Hypothalamus (tissue), 51 donors: ENCODE results near the gene CCDC51.
A peak's percentile ranks its signal among the peaks of the same experiment; 100 is the strongest.
"Not testable (repeated sequence)": the region's sequence is repeated elsewhere in the genome, so short reads cannot be mapped to it uniquely, and the experiment has no call there.

Source experiments
- DNase-seq, 51 donors: peaks; one replicate each; lab custom pipeline; 2025; lab: John Stamatoyannopoulos, UW

Gene CCDC51

DNA sequence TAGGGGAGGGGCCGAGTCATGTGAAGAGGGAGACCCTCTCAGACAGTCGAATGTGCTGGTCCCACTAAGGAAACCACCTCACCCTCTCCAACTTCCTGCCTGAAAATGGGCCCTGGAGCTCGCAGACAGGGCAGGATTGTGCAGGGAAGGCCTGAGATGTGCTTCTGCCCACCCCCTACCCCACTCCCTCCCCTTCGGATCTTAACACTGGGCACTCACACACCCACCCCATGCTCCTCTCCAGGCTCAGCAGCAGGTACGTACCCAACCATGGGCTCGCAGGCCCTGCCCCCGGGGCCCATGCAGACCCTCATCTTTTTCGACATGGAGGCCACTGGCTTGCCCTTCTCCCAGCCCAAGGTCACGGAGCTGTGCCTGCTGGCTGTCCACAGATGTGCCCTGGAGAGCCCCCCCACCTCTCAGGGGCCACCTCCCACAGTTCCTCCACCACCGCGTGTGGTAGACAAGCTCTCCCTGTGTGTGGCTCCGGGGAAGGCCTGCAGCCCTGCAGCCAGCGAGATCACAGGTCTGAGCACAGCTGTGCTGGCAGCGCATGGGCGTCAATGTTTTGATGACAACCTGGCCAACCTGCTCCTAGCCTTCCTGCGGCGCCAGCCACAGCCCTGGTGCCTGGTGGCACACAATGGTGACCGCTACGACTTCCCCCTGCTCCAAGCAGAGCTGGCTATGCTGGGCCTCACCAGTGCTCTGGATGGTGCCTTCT, 26.6 kb upstream of the CCDC51 start:
- peak in 9 of 51 donors; percentile 12 to 62 (median 35) for DNase-seq

DNA sequence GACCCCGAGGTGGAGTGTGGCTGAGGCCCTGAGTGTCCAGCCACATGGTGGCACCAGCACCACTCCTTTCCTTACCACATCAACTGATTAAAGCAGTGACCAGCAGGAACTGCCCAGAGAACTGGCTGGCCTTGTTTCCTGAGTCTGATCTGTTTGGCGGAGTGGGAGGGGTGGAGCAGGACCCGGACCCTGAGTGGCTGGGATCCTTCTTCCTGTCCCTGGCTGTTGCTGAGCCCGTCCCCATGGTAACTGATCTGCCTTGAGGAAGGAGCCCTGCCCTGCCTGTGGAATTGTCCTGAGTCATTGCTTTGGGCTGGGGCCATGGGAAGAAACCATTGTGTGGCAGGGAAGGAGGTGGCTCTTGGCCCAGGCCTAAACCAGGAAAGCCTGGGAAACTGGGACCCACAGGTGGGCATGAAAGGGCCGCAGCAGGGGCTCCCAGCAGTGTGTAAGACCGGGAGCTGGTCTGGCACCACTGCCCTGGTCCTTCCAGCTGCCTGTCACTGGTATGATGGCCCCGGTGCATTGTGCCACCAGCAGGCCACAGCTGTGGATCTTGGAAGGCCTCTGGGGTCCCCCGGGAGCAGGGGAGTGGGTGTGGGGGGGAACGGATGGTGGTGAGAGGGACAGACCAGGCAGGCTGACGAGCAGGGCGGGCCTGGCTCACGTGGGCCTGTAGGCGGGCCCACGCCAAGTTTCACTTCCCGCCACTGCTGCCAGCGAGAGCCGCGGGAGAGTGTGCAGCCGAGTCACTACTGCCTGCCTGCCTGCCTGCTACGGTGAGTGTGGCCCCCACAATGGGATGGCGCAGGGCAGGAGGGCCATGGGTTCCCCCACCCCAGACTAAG, 25.8 kb upstream of the CCDC51 start:
- DNase-seq: peak; percentile 75 to 99 (median 96)

DNA sequence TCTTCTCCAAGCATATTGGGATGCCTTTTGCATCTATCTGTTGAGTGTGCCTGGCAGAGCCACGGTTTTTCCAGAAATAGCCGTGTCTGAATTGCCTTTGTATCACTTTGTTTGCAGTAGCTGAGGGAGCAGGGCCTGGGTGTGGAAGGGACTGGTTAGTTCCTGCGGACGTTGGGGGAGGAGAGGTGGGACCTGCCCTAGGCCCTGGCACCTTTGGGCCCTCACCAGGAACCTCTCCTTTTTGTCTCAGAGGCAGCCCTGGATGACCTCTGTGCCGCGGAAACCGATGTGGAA, 25.3 kb upstream of the CCDC51 start:
- DNase-seq: no peak

DNA sequence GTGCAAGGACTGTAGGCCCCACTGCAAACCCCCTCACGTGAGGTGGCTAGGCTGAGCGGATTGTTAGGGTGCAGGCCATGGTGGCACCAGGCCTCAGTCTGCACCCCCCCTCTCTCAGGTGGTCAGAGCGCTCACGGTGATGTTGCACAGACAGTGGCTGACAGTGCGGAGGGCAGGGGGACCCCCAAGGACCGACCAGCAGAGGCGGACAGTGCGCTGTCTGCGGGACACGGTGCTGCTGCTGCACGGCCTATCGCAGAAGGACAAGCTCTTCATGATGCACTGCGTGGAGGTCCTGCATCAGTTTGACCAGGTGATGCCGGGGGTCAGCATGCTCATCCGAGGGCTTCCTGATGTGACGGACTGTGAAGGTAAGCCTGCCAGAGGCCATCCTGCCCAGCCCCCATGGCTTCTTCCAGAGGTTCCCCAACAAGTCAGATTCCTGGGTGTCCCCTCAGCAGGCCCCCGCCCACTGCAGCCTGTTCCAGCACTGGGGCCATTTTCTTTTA, 24.8 kb upstream of the CCDC51 start:
- DNase-seq: peak in 2 of 51 donors; percentile 32 to 42

DNA sequence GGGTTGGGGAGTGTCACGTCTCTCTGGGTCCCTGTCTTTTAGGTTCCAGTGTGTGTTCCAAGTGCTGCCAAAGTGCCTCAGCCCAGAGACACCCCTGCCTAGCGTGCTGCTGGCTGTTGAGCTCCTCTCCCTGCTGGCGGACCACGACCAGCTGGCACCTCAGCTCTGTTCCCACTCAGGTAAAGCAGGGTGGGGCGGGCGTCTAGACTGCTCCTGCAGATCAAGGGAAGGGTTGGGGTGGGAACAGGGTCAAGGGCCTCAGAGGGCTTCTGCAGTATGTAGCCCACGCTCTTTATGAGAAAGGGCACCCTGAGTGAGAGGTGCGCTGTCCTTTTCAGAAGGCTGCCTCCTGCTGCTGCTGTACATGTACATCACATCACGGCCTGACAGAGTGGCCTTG, 23.8 kb upstream of the CCDC51 start:
- no peak for DNase-seq

DNA sequence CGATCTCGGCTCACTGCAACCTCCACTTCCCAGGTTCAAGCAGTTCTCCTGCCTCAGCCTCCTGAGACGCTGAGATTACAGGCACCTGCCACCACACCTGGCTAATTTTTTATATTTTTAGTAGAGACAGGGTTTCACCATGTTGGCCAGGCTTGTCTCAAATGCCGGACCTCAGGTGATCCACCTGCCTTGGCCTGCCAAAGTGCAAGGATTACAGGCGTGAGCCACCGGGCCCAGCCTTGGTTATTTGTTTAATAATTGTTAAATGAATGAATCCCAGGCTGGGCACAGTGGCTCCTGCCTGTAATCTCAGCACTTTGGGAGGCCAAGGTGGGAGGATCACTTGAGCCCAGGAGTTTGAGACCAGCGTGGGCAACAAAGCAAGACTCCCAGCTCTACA, 21.8 kb upstream of the CCDC51 start:
- DNase-seq: not testable (repeated sequence)

DNA sequence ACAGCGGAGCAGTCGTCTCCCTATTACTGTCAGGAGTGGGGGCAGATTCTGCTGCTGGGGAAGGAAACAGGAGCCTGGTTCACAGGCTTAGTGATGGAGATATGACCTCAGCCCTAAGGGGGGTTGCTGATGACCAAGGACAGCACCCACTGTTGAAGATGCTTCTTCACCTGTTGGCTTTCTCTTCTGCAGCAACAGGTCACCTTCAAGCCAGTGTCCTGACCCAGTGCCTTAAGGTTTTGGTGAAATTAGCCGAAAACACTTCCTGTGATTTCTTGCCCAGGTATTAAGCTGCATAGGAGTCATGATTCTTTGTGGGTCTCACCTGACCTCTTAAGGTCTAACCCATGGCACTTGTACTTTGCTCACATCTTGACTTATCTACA, 20.6 kb upstream of the CCDC51 start:
- no peak for DNase-seq

DNA sequence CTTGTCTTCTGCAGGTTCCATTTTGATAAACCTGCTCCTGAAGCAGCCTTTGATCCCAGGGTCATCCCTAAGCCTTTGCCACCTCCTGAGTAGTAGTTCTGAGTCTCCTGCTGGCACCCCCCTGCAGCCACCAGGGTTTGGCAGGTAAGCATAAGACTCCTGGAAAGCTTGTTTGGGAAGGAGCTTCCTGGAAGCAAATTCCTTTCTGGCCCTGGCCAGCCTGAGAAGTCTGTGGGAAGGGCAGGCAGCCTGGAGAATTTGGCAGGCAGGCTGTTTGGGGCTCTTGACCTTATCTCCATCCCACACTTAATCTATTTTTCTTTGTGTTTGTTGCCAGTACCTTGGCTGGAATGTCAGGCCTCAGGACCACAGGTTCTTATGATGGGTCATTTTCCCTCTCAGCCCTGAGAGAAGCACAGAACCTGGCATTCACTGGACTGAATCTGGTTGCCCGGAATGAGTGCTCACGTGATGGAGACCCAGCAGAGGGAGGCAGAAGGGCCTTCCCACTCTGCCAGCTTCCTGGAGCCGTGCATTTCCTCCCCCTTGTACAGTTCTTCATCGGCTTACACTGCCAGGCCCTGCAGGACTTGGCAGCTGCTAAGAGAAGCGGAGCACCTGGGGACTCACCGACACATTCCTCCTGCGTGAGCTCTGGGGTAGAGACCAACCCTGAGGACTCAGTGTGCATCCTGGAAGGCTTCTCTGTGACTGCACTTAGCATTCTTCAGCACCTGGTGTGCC, 20.0 kb upstream of the CCDC51 start:
- no peak for DNase-seq

DNA sequence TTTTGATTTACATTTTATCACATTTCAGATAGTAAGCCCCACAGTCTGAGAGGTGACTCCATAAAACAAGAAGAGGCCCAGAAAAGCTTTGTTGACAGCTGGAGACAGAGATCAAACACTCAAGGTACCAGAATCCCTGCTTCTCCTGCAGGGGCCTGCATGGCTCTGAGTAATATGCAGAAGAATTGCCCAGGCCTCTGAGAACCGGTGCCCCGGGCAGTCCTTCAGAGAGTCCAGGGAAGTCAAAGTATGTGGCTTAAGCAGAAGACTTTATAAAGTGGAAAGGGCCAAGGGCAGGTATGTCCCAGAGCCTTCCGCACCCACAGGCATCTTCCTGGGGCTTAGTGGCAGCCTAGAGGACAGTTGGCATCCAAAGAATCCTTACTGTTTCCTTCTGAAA, 19.4 kb upstream of the CCDC51 start:
- no peak for DNase-seq

DNA sequence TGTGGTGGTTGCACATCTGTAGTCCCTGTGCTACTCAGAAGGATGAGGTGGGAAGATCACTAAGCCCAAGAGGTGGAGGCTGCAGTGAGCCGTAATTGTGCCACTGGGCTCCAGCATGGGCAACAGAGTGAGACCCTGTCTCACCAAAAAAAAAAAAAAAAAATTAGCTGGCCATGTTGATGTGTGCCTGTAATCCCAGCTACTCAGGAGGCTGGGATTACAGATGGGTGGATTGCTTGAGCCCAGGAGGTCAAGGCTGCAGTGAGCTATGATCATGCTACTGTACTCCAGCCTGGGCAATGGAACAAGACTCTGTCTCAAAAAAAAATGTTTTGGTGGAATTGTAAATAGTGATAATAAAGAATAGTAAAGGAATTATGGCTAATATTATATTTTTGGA, 16.5 kb upstream of the CCDC51 start:
- DNase-seq: no peak

DNA sequence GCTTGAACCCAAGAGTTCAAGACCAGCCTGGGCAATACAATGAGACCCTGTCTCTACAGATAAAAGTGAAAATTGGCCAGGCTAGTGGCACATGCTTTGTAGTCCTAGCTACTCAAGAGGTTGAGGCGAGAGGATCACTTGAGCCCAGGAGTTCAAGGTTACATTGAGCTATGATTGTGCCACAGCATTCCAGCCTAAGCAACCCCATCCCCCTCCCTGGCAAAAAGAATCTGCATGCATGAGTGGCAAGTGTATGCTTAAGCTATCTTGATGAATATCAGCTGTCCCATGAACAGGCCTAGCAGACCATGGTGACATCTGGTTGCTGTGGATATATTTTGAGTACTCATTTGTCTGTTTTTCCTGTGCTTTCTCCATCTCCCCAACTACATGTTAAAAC, 11.4 kb upstream of the CCDC51 start:
- no peak for DNase-seq

DNA sequence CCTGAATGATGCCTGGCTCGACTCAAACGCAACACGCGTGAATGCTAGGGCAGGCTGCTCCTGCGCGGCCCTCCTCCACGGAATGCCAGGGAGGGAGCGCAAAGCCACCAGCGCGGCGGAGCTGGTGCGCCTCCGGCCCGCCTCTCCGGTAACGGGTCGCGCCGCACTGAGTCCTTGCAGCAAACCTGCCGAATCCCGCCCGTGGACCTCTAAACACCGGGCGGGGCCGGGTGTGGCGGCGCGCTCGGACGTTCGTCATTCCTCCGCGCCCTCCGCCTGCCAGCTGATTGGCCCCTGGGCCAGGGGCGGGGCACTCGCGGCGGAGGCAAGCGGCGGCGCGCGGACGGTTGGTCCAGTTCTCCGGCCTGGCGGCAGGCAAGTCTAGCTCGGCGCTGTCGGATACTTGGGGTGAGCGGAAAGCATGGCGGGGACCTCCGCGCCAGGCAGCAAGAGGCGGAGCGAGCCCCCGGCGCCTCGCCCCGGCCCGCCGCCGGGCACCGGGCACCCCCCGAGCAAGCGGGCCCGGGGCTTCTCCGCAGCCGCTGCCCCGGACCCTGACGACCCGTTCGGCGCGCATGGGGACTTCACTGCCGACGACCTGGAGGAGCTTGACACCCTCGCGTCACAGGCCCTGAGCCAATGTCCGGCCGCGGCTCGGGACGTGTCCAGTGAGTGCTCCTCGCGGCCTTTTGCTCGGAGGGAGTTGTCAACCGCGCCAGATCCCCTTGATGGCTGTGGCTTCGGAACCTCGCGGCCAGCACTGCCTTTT, 6.7 kb upstream of the CCDC51 start, which contains the start of gene ATRIP:
Gene ATRIP, plus strand, starts transcription at position 313 of the 769 bp plus-strand sequence. Its CDS starts 109 bp downstream, at position 422.
- DNase-seq: peak in 50 of 51 donors; percentile 35 to 95 (median 84)

DNA sequence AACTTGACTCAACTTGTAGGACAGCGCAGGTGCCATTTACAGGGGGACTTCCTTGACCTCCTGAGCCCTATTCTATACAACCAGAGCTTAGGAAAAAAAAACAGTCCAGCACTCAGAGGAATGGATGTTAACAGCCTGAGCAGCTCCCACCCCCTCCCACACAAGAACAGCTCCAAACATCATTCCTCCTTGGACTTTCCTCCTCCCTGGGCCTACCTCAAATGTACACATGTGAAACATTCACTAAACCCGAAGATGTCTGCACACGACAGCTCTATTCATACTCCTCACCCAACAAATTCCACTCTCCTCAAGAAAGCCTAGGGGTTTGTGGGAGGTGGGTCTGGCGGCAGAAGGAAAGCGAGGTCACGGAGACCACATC, 6.1 kb upstream of the CCDC51 start:
- DNase-seq: no peak

DNA sequence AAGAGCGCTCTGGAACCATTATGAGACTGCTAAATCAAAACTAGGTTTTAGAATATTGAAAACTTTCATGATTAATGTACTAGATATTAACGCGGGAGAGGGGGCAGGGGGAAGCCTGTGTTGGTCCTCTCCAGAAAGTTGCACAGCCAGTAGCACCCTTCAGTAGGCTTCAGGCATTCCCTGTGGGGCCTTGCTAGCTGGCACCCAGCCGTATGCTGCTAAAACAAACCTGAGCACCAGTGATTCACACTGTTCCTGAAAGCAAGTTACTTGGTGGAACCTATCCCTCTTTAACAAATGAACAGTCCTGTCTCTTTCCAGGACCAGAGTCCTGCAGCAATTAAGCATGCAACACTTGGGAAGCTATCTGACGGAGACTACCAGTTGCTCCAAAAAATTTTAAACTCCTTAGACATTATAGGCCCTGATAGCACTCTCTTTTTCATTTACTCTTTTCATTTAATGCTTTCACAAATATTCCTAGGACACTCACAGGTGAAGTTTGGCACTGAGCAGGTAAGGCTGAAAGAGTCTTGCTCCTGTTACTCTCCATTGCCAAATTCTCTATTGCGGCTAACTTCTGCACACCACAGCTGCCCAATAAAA, 5.5 kb upstream of the CCDC51 start:
- no peak for DNase-seq

DNA sequence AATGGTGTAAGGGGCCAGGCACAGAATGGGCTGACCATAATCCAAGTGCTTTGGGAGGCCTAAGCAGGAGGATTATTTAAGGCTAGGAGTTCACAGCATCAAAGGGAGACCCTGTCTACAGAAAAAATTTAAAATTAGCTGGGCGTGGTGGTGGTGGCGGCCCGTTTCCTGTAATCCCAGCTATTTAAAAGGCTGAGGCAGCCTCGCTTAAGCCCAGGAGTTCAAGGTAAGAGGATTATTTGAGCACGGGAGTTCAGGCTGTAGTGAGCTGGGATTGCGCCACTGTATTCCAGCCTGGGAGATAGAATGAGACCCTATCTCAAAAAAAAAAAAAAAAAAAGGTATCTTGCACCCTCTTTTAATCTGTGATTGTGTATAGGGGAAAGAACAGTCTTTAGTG, 2.0 kb upstream of the CCDC51 start:
- DNase-seq: no peak

DNA sequence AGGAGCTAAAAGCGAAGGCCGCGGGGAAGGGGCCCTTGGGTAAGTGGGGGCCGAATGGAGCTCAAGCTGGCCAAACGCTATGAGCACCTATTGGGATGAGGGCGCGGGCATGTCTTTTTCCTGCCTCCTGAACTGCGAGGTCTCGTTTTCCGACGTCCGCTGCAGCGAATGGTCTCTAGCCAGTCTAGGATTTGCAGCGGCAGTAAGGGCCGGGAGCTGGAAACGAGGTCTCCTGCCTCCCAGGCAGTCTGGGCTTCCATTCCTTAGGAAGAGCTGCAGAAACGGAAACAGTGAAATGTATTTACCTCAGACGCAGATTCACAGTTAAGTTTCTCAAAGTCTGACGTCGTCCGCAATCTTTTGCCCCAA, 655 bp upstream of the CCDC51 start:
- DNase-seq: peak in 1 of 51 donors; percentile 56

DNA sequence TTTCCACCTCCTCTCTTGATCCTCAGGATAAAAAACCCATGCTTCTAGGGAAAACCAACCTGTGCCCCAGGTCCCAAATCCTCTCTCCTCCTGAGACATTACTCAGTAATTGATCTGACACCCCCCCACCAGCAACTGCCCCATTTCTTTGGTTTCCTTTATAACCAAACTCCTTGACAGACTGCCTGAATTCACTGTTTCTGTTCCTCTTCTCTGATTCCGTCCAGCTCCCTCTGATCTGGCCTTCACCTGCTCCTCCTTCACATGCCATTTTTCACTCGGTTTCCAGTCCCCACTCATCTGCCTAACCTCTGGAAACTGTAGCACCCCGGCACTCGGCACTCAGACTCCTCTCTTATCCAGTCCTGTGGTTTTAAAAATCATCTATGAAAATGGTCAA, 2.1 kb downstream of the CCDC51 start:
- no peak for DNase-seq

DNA sequence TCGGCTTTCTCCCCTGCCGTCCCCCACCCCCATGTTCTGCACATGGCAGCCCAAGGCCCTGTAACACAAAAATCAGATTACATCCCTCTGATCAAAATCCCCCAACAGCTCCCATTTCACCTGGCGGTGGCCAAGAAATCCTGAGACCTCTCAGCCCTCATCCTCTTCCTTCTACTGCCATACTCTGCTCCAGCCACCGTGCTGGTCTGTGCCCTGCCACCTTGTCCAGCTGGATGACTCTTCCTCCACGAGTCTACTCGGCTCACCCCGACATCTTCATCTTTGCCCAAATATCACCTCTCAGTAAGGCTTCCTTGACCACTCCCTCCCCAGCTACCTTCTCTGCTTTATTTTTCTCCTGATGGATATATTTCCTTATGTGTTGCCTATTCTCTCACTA, 3.1 kb downstream of the CCDC51 start:
- no peak for DNase-seq

DNA sequence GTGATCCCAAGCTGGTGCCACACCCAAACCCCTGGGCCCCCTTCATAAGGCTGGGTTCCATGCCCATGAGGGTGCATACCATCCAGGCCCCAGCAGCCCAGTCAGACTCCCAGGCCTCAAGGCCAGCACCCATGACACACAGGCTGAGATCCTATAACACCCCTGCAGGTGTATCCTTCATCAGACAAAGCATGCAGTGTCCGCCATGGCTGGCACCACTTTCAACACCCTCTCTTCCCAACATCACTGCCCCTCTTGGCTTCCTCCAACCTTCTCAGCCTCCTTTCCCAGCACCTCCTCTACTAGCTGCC, 3.5 kb downstream of the CCDC51 start:
- DNase-seq: no peak

DNA sequence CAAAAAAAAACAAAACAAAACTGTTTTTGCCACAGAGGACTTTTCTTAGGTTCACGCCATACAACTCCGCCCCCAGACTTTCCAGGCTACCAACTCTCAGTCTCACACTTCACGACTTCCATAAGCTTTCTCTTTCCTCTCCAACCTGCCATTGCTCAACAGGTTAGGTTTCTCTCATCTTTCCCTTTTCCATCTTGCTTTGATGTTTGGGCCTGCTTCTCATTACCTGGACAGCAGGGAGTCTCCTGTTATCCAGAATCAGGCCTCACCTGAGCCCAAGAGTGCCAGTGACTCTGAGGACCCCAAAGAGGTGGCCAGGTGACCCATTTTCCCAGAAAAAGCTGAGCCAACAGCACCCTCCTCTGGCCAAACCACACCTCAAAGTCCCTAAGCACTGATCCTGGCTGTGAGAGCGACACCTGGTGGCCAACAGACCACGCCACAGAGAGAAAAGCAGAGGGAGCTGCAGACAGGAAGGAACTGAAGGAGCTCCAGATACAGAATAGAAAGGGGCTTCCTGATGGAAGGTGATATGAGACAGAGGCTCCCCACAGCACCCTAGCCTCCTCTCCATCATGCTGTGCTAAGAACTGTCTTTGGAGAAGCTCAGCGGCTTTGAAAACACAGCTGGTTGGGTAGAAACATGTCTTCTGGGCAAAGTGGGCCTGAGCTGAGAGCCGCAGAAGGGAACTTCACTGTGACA, 4.0 kb downstream of the CCDC51 start:
- peak in 49 of 51 donors; percentile 15 to 93 (median 72) for DNase-seq
